ENCODE measurements around the gene FOXA2.

DNA sequence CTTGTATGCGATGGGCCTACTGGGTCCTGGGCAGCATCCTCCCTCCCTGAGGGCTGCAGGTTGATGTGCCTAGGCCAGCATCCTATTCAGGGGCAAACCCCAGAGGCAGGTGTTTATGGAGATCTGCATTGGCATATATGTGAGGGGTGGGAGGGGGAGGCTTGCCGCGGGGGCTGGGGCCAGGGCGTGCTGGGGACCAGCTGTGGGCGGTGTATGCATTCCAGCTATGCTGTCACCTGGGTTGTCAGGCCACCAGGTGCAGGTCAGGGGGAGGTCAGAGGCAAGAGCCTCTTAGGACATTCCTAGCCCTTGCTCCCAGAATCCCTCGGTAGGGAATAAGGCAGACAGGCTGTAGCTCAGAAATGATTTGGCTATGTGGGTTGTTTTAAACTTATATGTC is 11.9 kb downstream of the FOXA2 start:
- TF ChIP-seq POLR2AphosphoS5 (IDR thresholded peaks at IDR 0.05) (no peak), POLR2A (IDR thresholded peaks at IDR 0.05) (no peak), EP300 (IDR thresholded peaks at IDR 0.05) (no peak)
- TF ChIP-seq, protein P1, sequence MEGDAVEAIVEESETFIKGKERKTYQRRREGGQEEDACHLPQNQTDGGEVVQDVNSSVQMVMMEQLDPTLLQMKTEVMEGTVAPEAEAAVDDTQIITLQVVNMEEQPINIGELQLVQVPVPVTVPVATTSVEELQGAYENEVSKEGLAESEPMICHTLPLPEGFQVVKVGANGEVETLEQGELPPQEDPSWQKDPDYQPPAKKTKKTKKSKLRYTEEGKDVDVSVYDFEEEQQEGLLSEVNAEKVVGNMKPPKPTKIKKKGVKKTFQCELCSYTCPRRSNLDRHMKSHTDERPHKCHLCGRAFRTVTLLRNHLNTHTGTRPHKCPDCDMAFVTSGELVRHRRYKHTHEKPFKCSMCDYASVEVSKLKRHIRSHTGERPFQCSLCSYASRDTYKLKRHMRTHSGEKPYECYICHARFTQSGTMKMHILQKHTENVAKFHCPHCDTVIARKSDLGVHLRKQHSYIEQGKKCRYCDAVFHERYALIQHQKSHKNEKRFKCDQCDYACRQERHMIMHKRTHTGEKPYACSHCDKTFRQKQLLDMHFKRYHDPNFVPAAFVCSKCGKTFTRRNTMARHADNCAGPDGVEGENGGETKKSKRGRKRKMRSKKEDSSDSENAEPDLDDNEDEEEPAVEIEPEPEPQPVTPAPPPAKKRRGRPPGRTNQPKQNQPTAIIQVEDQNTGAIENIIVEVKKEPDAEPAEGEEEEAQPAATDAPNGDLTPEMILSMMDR (IDR thresholded peaks at IDR 0.05), result no peak

All from gastroesophageal sphincter (tissue), 3 donors.